ENCODE data around the gene ASPHD2.

GRCh38 chr22:26394777-26395176 is 34.3 kb upstream of the ASPHD2 start:
- TF ChIP-seq PATZ1 (CRISPR knock-in tag; IDR thresholded peaks at IDR 0.05; ENCODE audit: borderline replicate concordance) (no peak), ZNF8 (CRISPR knock-in tag; IDR thresholded peaks at IDR 0.05) (no peak), GLIS3 (CRISPR knock-in tag; IDR thresholded peaks at IDR 0.05) (no peak), CSDC2 (CRISPR knock-in tag; IDR thresholded peaks at IDR 0.05) (no peak), ZFP30 (CRISPR knock-in tag; IDR thresholded peaks at IDR 0.05) (no peak), ZFP3 (CRISPR knock-in tag; IDR thresholded peaks at IDR 0.05) (no peak), TCF4 (CRISPR knock-in tag; IDR thresholded peaks at IDR 0.05; ENCODE audit: borderline replicate concordance) (no peak)
